HTR-8/SVneo (cell line): Measurements from ENCODE around the gene KMT2C.
"Not testable (repeated sequence)": the region's sequence is repeated elsewhere in the genome, so short reads cannot be mapped to it uniquely, and the experiment has no call there.

Experiments
- DNase-seq: peaks from one replicate; pipeline ENCODE4 v3.0.0; 2011; ENCODE audit warnings: low spot score, mixed read lengths; ENCODE audit not compliant: insufficient read length
- FAIRE-seq: peaks from 2 replicates; lab custom pipeline; 2011; peaks lifted over from hg19 to GRCh38; lab: Jason Lieb, UNC

Gene KMT2C

GRCh38 chr7:152366662-152367061 is 69.1 kb downstream of the KMT2C start:
- no peak for FAIRE-seq
- no peak for DNase-seq

- FAIRE-seq = no peak
- no peak for DNase-seq
Measured at GRCh38 chr7:152365982-152366603, 69.7 kb downstream of the KMT2C start.

GRCh38 chr7:152363798-152364197 is 72.0 kb downstream of the KMT2C start:
- FAIRE-seq = no peak
- DNase-seq = no peak

- FAIRE-seq = no peak
- no peak for DNase-seq
Measured at GRCh38 chr7:152362128-152362926, 73.5 kb downstream of the KMT2C start.

GRCh38 chr7:152355474-152356057 is 80.2 kb downstream of the KMT2C start:
- FAIRE-seq (no peak), DNase-seq (no peak)

- FAIRE-seq (no peak), DNase-seq (peak; percentile 8)
Measured at GRCh38 chr7:152354061-152354460, 81.7 kb downstream of the KMT2C start.

GRCh38 chr7:152353281-152353680 is 82.5 kb downstream of the KMT2C start:
- DNase-seq, FAIRE-seq: not testable (repeated sequence)

GRCh38 chr7:152351747-152352146 is 84.1 kb downstream of the KMT2C start:
- not testable (repeated sequence) for DNase-seq, FAIRE-seq

- DNase-seq (no peak), FAIRE-seq (no peak)
Measured at GRCh38 chr7:152351168-152351567, 84.6 kb downstream of the KMT2C start.

- FAIRE-seq = no peak
- no peak for DNase-seq
Measured at GRCh38 chr7:152347888-152348287, 87.9 kb downstream of the KMT2C start.

GRCh38 chr7:152344253-152344652 is 91.5 kb downstream of the KMT2C start:
- no peak for DNase-seq
- FAIRE-seq = no peak

- FAIRE-seq = no peak
Measured at GRCh38 chr7:152342796-152343195, 93.0 kb downstream of the KMT2C start.

GRCh38 chr7:152341914-152342236 is 93.9 kb downstream of the KMT2C start:
- DNase-seq (no peak), FAIRE-seq (no peak)

More at GRCh38 chr7:152342796-152343195, 93.0 kb downstream of the KMT2C start:
- DNase-seq = no peak

GRCh38 chr7:152341039-152341913 is 94.5 kb downstream of the KMT2C start:
- DNase-seq (peak; percentile 48), FAIRE-seq (no peak)

GRCh38 chr7:152340161-152340560 is 95.6 kb downstream of the KMT2C start:
- DNase-seq (no peak), FAIRE-seq (no peak)

GRCh38 chr7:152338561-152338960 is 97.2 kb downstream of the KMT2C start:
- FAIRE-seq (no peak), DNase-seq (no peak)

GRCh38 chr7:152336754-152337368 is 98.9 kb downstream of the KMT2C start:
- peak; percentile 22 for DNase-seq

GRCh38 chr7:152335900-152336571 is 99.8 kb downstream of the KMT2C start:
- DNase-seq = no peak
- no peak for FAIRE-seq

More at GRCh38 chr7:152336754-152337368, 98.9 kb downstream of the KMT2C start:
- no peak for FAIRE-seq

GRCh38 chr7:152333134-152333533 is 102.7 kb downstream of the KMT2C start:
- FAIRE-seq = no peak
- DNase-seq = no peak
